Kidney epithelial cell (primary cell): ENCODE measurements around the gene MT1M. TPM values are rescaled to one million over a fixed set of nuclear protein-coding genes. Genes with fewer than 3 reads are reported as not detected.

Experiments
- DNase-seq: peaks from one replicate; pipeline ENCODE4 v3.0.0-alpha.2; 2010; ENCODE audit warnings: low read depth
- H3K27me3 ChIP-seq: 2 replicates; pipeline ENCODE4 v1.6.0; 2011; ENCODE audit warnings: low read length; ENCODE audit not compliant: control insufficient read depth, insufficient read depth
- H3K36me3 ChIP-seq: 2 replicates; pipeline ENCODE4 v1.5.1; 2011; ENCODE audit warnings: low read length; ENCODE audit not compliant: control insufficient read depth, insufficient read depth
- H3K4me3 ChIP-seq: 2 replicates; pipeline ENCODE4 v1.5.1; 2011; ENCODE audit warnings: low read depth, mild to moderate bottlenecking, control low read depth, low read length
- CTCF ChIP-seq: IDR thresholded peaks from 2 replicates; pipeline ENCODE4 v1.5.1; 2011; ENCODE audit warnings: mild to moderate bottlenecking, moderate library complexity, low read length, control low read depth, inconsistent platforms; ENCODE audit not compliant: insufficient read depth, poor library complexity, severe bottlenecking
- total RNA-seq: library from RNA; depleted of rRNA; stranded (reverse); fragments of >200 nt; gene quantifications from 2 replicates; pipeline ENCODE4 v1.2.3, GENCODE V29; 2015

MT1M gene
- total RNA-seq, 1 donor from 2014 or later = 1.9 TPM

DNA sequence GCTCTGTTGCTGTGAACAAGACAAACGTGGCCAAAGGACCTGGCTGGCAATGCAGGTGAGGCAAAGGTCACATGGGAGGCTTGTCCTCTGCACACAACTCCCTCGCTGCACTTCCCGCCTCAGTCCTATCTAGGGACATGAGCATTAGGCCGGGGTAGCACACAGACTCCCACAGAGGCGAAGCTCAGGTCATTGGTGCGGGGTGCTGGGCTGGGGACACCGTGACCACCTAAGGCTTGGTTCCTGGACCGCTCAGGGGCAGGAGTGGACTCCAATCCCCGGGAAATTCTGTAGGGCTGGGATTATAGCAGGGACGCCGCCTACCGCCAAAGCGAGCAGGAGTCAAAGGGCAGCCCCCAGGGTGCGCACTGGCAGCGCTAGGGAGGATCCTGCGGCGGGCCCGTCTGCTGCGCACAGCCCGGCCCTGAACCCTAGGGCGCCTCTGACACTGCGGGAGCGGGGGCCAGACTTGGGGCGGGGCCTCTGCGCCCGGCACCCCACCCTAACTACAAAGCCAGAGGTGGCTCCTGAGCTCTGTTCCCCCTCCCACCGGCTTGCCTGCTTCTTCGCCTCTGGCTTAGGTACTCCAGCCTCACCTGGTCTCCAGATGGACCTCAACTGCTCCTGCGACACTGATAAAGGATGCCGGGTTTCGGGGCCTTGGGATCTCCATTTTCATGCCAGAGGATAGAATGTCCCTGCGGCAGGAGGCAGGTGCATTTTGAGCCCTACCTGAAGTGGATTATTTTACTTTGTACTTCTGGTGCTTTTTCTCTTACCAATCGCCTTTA lies 15.4 kb downstream of the MT1M start:
- H3K36me3 ChIP-seq = no peaks in the 10 kb centered on the region
- no peak overlapping the region for H3K4me3 ChIP-seq
- DNase-seq = no peak
- peaks cover 43% of the 10 kb centered on the region for H3K27me3 ChIP-seq
- TF ChIP-seq CTCF = no peak

- H3K27me3 ChIP-seq = peaks cover 43% of the 10 kb centered on the region
- TF ChIP-seq CTCF = no peak
- H3K4me3 ChIP-seq = no peak overlapping the region
- H3K36me3 ChIP-seq = no peaks in the 10 kb centered on the region
- no peak for DNase-seq
Observed at GRCh38 chr16:56649271-56649670, 16.8 kb downstream of the MT1M start.

DNA sequence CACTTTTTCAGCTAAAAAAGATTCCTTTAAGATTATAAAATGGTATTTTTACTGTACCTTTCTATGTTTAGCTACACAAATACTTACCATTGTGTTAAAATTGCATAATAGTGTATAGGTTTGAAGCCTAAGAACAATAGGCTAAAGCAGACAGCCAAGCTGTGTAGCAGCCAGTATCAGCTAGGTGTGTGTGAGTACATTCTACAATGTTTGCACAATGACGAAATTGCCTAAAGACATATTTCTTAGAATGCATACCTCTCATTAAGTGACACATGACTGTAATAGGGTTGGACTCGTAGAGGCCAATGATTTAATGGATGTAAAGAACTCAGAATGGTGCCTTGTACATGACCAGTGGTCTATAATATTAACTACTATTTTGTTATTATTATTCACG lies 17.4 kb downstream of the MT1M start:
- H3K27me3 ChIP-seq = peaks cover 43% of the 10 kb centered on the region
- H3K4me3 ChIP-seq = no peak overlapping the region
- DNase-seq = no peak
- no peaks in the 10 kb centered on the region for H3K36me3 ChIP-seq
- TF ChIP-seq CTCF = no peak

GRCh38 chr16:56651586-56651985 lies 19.1 kb downstream of the MT1M start, which contains the start of gene MT1B:
TSS of gene MT1B (plus strand) at chr16:56651886. CDS start at chr16:56651954, 68 bp downstream.
- H3K27me3 ChIP-seq = peaks cover 37% of the 10 kb centered on the region
- no peaks in the 10 kb centered on the region for H3K36me3 ChIP-seq
- H3K4me3 ChIP-seq = no peak within 1 kb of the TSS
- no peak for DNase-seq
- TF ChIP-seq CTCF = no peak

GRCh38 chr16:56652600-56652999 lies 20.1 kb downstream of the MT1M start:
- no peak for DNase-seq
- TF ChIP-seq CTCF = no peak
- H3K4me3 ChIP-seq = no peak overlapping the region
- no peaks in the 10 kb centered on the region for H3K36me3 ChIP-seq
- peaks cover 31% of the 10 kb centered on the region for H3K27me3 ChIP-seq

DNA sequence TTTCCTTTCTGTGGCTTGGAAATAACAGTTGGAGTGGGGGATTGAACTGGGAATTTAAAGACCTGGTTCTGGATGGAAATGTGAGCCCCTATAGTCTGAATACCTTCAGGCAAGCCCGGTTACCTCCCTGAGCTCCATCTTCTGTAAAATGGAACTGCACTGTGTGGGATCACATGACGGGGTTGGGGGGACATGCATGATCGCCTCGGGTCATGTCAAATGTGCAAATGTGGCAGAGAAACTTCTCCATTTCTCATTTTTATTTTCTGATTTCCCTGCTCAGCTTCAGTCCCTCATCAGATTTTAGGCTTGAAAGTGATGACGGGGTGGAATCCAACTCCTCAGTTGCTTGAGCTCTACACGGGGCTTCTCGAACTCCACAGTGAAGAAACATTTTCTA lies 20.8 kb downstream of the MT1M start:
- H3K36me3 ChIP-seq = no peaks in the 10 kb centered on the region
- H3K27me3 ChIP-seq = peaks cover 24% of the 10 kb centered on the region
- H3K4me3 ChIP-seq = no peak overlapping the region
- TF ChIP-seq CTCF = no peak
- DNase-seq = no peak
